MCF 10A (cell line): ENCODE results near the gene TSC1. TPM values are rescaled to one million over a fixed set of nuclear protein-coding genes. Genes with fewer than 3 reads are reported as not detected.

Source experiments
- BruUV-seq: library from RNA; stranded (reverse); fragments of 400-500 nt; replicated peaks from 2 replicates; lab custom pipeline; 2021; lab: Mats Ljungman, UMichigan
- CTCF ChIA-PET: fragments of 300-600 bp; sonication (Branson Sonifier 250); formaldehyde crosslinking; extraction: SDS; loops from one replicate; lab custom pipeline; 2021; ENCODE audit warnings: antibody characterized with exemption, inconsistent platforms; lab: Yijun Ruan, JAX
- POLR2A ChIA-PET: fragments of 300-600, 350-650 bp; sonication (Branson Sonifier 250); formaldehyde crosslinking; extraction: SDS; loops from one replicate; lab custom pipeline; 2020; ENCODE audit warnings: antibody characterized with exemption, inconsistent platforms; lab: Yijun Ruan, JAX
- DNase-seq: peaks from one replicate; pipeline ENCODE4 v3.0.0-alpha.2; 2018; ENCODE audit not compliant: unreplicated experiment
- H3K27ac Mint-ChIP-seq: one replicate; pipeline ENCODE4 v1.8.0; 2022; ENCODE audit warnings: mild to moderate bottlenecking, low read depth, mixed read lengths; ENCODE audit not compliant: unreplicated experiment
- H3K27me3 Mint-ChIP-seq: one replicate; pipeline ENCODE4 v1.8.0; 2022; ENCODE audit warnings: mixed read lengths; ENCODE audit not compliant: insufficient read depth, unreplicated experiment
- H3K36me3 Mint-ChIP-seq: one replicate; pipeline ENCODE4 v1.8.0; 2022; ENCODE audit warnings: mild to moderate bottlenecking, moderate library complexity, mixed read lengths; ENCODE audit not compliant: insufficient read depth, unreplicated experiment
- H3K4me1 Mint-ChIP-seq: one replicate; pipeline ENCODE4 v1.8.0; 2022; ENCODE audit warnings: mixed read lengths; ENCODE audit not compliant: insufficient read depth, unreplicated experiment
- H3K4me3 Mint-ChIP-seq: one replicate; pipeline ENCODE4 v1.8.0; 2022; ENCODE audit warnings: mild to moderate bottlenecking, moderate library complexity, mixed read lengths; ENCODE audit not compliant: unreplicated experiment
- H3K9me3 Mint-ChIP-seq: one replicate; pipeline ENCODE4 v1.8.0; 2022; ENCODE audit warnings: mixed read lengths; ENCODE audit not compliant: unreplicated experiment
- intact Hi-C: fragments of 100-400 bp; cut with micrococcal nuclease; formaldehyde crosslinking; loops from 2 replicates; pipeline ENCODE4 v1.14.1; 2022
- total RNA-seq: library from RNA; stranded (reverse); gene quantifications from 2 replicates; pipeline ENCODE4 v1.2.3, GENCODE V29; 2022
- TF ChIP-seq, protein P1 (sequence below): fragments of 200-600 bp; IDR thresholded peaks from one replicate; pipeline ENCODE4 v1.8.0; 2022; ENCODE audit warnings: antibody characterized with exemption, mild to moderate bottlenecking; ENCODE audit not compliant: unreplicated experiment

Gene TSC1
- total RNA-seq, 1 experiment from 2014 or later: 36.6 TPM

DNA sequence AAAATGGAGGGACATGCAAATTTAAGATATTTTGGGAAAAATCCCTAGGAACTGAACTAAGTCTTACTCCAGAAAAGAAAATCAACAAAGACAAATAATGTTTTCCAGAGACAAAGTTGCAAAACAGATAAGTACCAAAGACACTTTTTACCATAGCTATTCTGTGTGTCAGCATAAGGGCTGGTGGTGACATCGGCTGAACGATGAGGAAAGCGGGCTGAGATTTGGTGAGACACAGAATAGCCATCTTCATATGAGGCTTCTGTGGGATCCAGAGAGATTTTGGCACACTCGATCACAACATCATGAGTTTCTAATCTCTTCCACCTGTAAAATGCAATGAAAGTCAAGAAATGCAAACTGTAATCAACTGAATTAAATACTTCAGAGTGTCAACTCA lies 32.3 kb downstream of the TSC1 start:
- DNase-seq: no peak
- H3K9me3 Mint-ChIP-seq: no peaks in the 10 kb centered on the region
- peaks cover 68% of the 10 kb centered on the region for H3K36me3 Mint-ChIP-seq
- no peaks in the 10 kb centered on the region for H3K27me3 Mint-ChIP-seq
- intact Hi-C loops: no loop called here
- H3K4me3 Mint-ChIP-seq: no peak overlapping the region
- POLR2A ChIA-PET: no interaction called here
- TF ChIP-seq, protein P1, sequence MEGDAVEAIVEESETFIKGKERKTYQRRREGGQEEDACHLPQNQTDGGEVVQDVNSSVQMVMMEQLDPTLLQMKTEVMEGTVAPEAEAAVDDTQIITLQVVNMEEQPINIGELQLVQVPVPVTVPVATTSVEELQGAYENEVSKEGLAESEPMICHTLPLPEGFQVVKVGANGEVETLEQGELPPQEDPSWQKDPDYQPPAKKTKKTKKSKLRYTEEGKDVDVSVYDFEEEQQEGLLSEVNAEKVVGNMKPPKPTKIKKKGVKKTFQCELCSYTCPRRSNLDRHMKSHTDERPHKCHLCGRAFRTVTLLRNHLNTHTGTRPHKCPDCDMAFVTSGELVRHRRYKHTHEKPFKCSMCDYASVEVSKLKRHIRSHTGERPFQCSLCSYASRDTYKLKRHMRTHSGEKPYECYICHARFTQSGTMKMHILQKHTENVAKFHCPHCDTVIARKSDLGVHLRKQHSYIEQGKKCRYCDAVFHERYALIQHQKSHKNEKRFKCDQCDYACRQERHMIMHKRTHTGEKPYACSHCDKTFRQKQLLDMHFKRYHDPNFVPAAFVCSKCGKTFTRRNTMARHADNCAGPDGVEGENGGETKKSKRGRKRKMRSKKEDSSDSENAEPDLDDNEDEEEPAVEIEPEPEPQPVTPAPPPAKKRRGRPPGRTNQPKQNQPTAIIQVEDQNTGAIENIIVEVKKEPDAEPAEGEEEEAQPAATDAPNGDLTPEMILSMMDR: no peak
- no peaks in the 10 kb centered on the region for H3K4me1 Mint-ChIP-seq
- BruUV-seq: no TSS peak
- CTCF ChIA-PET: no interaction called here
- no peak overlapping the region for H3K27ac Mint-ChIP-seq

DNA sequence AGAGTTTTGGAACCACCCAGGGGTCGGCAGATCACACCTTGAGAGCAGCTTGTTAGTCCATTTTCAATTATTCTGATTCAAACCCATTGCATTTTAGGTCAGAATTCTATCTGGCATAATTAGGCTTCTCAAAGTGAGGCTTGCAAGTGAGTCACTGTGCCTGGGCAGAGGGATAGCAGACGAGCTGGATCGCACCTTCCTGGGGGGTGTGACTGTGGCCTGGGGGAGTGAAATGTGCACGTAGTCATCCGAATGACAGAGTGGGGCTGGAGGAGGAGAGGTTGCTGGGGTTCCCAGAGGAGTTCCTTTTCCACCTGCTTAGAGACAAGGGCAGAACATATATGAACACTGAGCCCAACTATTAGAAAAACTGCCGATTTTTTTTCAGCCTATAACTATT lies 34.0 kb downstream of the TSC1 start:
- TF ChIP-seq, protein P1: no peak
- H3K4me3 Mint-ChIP-seq: no peak overlapping the region
- H3K27me3 Mint-ChIP-seq: no peaks in the 10 kb centered on the region
- peaks cover 58% of the 10 kb centered on the region for H3K36me3 Mint-ChIP-seq
- H3K9me3 Mint-ChIP-seq: no peaks in the 10 kb centered on the region
- DNase-seq: no peak
- BruUV-seq: no TSS peak
- no peak overlapping the region for H3K27ac Mint-ChIP-seq
- H3K4me1 Mint-ChIP-seq: no peaks in the 10 kb centered on the region
- POLR2A ChIA-PET: interaction anchor here (0.6 to 0.7 kb wide), 2 partner anchors 54 to 1008 kb away, joined by 3 read pairs; no protein-coding TSS in a partner anchor
- intact Hi-C loops: no loop called here
- CTCF ChIA-PET: interaction anchor here (0.6 to 1.4 kb wide), 6 partner anchors 8 to 1301 kb away, joined by 3 to 5 read pairs (median 3); no protein-coding TSS in a partner anchor

DNA sequence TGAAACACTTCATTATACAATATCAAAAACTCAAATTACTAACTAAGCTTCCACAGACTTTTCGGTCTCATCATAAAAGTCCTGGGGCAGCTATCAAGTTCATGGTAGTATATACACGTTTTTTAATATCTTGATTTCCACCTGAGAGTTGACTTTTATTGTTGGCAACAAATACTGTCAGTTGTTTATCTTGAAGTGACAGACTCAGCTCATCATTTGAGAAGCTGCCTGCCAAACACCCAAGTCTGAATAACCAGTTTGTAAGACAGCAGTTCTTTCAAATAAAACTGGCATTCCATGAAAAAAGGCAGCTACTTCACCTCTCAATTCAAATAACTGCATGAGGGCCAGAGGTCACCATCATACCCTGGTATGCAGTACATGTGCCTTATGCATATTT lies 35.1 kb downstream of the TSC1 start:
- POLR2A ChIA-PET: interaction anchor here (1.5 kb wide), 1 partner anchor 24 kb away, joined by 4 read pairs; no protein-coding TSS in a partner anchor
- intact Hi-C loops: no loop called here

DNA sequence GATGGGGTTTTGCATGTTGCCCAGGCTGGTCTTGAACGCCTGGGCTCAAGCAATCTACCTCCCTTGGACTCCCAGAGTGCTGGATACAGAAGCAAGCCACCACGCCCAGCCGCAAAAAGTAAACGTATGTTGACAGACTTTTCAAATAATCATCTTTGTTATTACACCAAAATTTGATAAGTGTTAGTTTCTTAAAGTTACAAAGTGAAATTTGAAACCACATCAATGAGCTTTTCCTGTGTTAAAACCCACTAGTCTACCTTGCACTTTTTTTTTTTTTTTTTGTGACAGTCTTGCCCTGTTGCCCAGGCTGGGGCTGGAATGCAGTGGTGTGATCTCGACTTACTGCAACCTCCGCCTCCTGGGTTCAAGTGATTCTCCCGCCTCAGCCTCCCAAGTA lies 35.8 kb downstream of the TSC1 start:
- no peaks in the 10 kb centered on the region for H3K4me1 Mint-ChIP-seq
- TF ChIP-seq, protein P1: no peak
- no peak overlapping the region for H3K4me3 Mint-ChIP-seq
- ChIA-PET POLR2A (interaction anchor here (1.5 kb wide), 1 partner anchor 24 kb away, joined by 4 read pairs; no protein-coding TSS in a partner anchor), CTCF (no interaction called here)
- no peak for DNase-seq
- peaks cover 54% of the 10 kb centered on the region for H3K36me3 Mint-ChIP-seq
- intact Hi-C loops: no loop called here
- BruUV-seq: no TSS peak
- no peak overlapping the region for H3K27ac Mint-ChIP-seq
- no peaks in the 10 kb centered on the region for H3K9me3 Mint-ChIP-seq
- H3K27me3 Mint-ChIP-seq: no peaks in the 10 kb centered on the region

More for the DNA sequence above, 35.1 kb downstream of the TSC1 start:
- TF ChIP-seq, protein P1: no peak
- Mint-ChIP-seq H3K9me3 (no peaks in the 10 kb centered on the region), H3K27ac (no peak overlapping the region), H3K4me3 (no peak overlapping the region), H3K36me3 (peaks cover 55% of the 10 kb centered on the region), H3K4me1 (no peaks in the 10 kb centered on the region), H3K27me3 (no peaks in the 10 kb centered on the region)
- CTCF ChIA-PET: interaction anchor here (1.4 kb wide), 1 partner anchor 8 kb away, joined by 5 read pairs; no protein-coding TSS in a partner anchor
- no peak for DNase-seq
- BruUV-seq: no TSS peak
